HUES64 (cell line): ENCODE measurements around the gene AFAP1.
A peak's percentile ranks its signal among the peaks of the same experiment; 100 is the strongest.

Experiments used
- H3K27ac ChIP-seq: 2 replicates; pipeline ENCODE4 v1.7.0; 2013; ENCODE audit warnings: low read depth, low read length, inconsistent platforms
- H3K27me3 ChIP-seq: 2 replicates; pipeline ENCODE4 v1.6.1; 2013; ENCODE audit warnings: mild to moderate bottlenecking, low read length; ENCODE audit not compliant: insufficient read depth
- H3K36me3 ChIP-seq: 2 replicates; pipeline ENCODE4 v1.6.1; 2013; ENCODE audit warnings: mild to moderate bottlenecking, low read length; ENCODE audit not compliant: insufficient read depth
- H3K4me1 ChIP-seq: 2 replicates; pipeline ENCODE4 v1.6.1; 2013; ENCODE audit warnings: mild to moderate bottlenecking, low read length, moderate library complexity; ENCODE audit not compliant: insufficient read depth
- H3K4me3 ChIP-seq: 2 replicates; pipeline ENCODE4 v1.5.1; 2013; ENCODE audit warnings: mild to moderate bottlenecking, low read length, moderate library complexity
- H3K9ac ChIP-seq: 2 replicates; pipeline ENCODE4 v1.6.1; 2013; ENCODE audit warnings: mild to moderate bottlenecking, low read depth, low read length
- H3K9me3 ChIP-seq: 2 replicates; pipeline ENCODE4 v1.6.1; 2013; ENCODE audit warnings: low read depth, low read length; ENCODE audit not compliant: insufficient read depth
- WGBS: fragments of 150-250, 120-280 bp; methylation state at CpG from one replicate; pipeline ENCODE4 v1.1.7; 2013; ENCODE audit warnings: missing lambda C conversion rate; 5-methylcytosine and 5-hydroxymethylcytosine counted together

Gene AFAP1

GRCh38 chr4:7813674-7814073 is 126.0 kb downstream of the AFAP1 start:
- no peaks in the 10 kb centered on the region for H3K27me3 ChIP-seq
- 99% methylated on average over 3 of the region's 3 CpGs for WGBS
- H3K9ac ChIP-seq, result no peak overlapping the region
- H3K9me3 ChIP-seq, result no peaks in the 10 kb centered on the region
- H3K36me3 ChIP-seq, result peaks cover 37% of the 10 kb centered on the region
- H3K4me3 ChIP-seq, result no peak overlapping the region
- peaks cover 6% of the 10 kb centered on the region; the same call in 1 of the 2 replicates for H3K4me1 ChIP-seq
- H3K27ac ChIP-seq, result no peak overlapping the region

- Histone ChIP-seq H3K9me3 (no peaks in the 10 kb centered on the region), H3K4me3 (no peak overlapping the region), H3K4me1 (peaks cover 6% of the 10 kb centered on the region; the same call in 1 of the 2 replicates), H3K36me3 (peaks cover 38% of the 10 kb centered on the region), H3K9ac (no peak overlapping the region), H3K27me3 (no peaks in the 10 kb centered on the region), H3K27ac (no peak overlapping the region)
- WGBS, result 91% methylated on average over 5 of the region's 5 CpGs
Measured at GRCh38 chr4:7812921-7813320, 126.7 kb downstream of the AFAP1 start.

- H3K4me1 ChIP-seq, result peaks cover 11% of the 10 kb centered on the region; the same call in 1 of the 2 replicates
- H3K27ac ChIP-seq, result no peak overlapping the region
- H3K9me3 ChIP-seq, result no peaks in the 10 kb centered on the region
- WGBS, result 94% methylated on average over 18 of the region's 18 CpGs
- no peak overlapping the region for H3K9ac ChIP-seq
- no peaks in the 10 kb centered on the region for H3K27me3 ChIP-seq
- H3K4me3 ChIP-seq, result no peak overlapping the region
- peaks cover 35% of the 10 kb centered on the region for H3K36me3 ChIP-seq
Measured at GRCh38 chr4:7812231-7812857, 127.3 kb downstream of the AFAP1 start.

- WGBS, result 92% methylated on average over 25 of the region's 25 CpGs
- Histone ChIP-seq H3K27me3 (no peaks in the 10 kb centered on the region), H3K9ac (no peak overlapping the region), H3K4me1 (peaks cover 18% of the 10 kb centered on the region), H3K9me3 (no peaks in the 10 kb centered on the region), H3K36me3 (peaks cover 34% of the 10 kb centered on the region), H3K4me3 (no peak overlapping the region), H3K27ac (no peak overlapping the region)
Measured at GRCh38 chr4:7811536-7812191, 128.0 kb downstream of the AFAP1 start.

- H3K9me3 ChIP-seq, result no peaks in the 10 kb centered on the region
- H3K27ac ChIP-seq, result no peak overlapping the region
- no peak overlapping the region for H3K9ac ChIP-seq
- 93% methylated on average over 36 of the region's 36 CpGs for WGBS
- peaks cover 29% of the 10 kb centered on the region for H3K36me3 ChIP-seq
- H3K4me1 ChIP-seq, result peaks cover 25% of the 10 kb centered on the region
- H3K27me3 ChIP-seq, result no peaks in the 10 kb centered on the region
- no peak overlapping the region for H3K4me3 ChIP-seq
Measured at GRCh38 chr4:7810783-7811535, 128.7 kb downstream of the AFAP1 start.

- Histone ChIP-seq H3K27me3 (no peaks in the 10 kb centered on the region), H3K9ac (no peak overlapping the region), H3K36me3 (peaks cover 9% of the 10 kb centered on the region; the same call in 1 of the 2 replicates), H3K9me3 (no peaks in the 10 kb centered on the region), H3K27ac (no peak overlapping the region), H3K4me1 (peaks cover 37% of the 10 kb centered on the region), H3K4me3 (no peak overlapping the region)
- 97% methylated on average over 6 of the region's 6 CpGs for WGBS
Measured at GRCh38 chr4:7808752-7809151, 130.9 kb downstream of the AFAP1 start.

- H3K9ac ChIP-seq, result no peak overlapping the region
- 93% methylated on average over 8 of the region's 8 CpGs for WGBS
- peaks cover 37% of the 10 kb centered on the region for H3K4me1 ChIP-seq
- H3K36me3 ChIP-seq, result peaks cover 9% of the 10 kb centered on the region; the same call in 1 of the 2 replicates
- no peaks in the 10 kb centered on the region for H3K27me3 ChIP-seq
- no peaks in the 10 kb centered on the region for H3K9me3 ChIP-seq
- no peak overlapping the region for H3K27ac ChIP-seq
- H3K4me3 ChIP-seq, result no peak overlapping the region
Measured at GRCh38 chr4:7808181-7808580, 131.5 kb downstream of the AFAP1 start.

GRCh38 chr4:7807351-7807921 is 132.2 kb downstream of the AFAP1 start:
- no peak overlapping the region for H3K27ac ChIP-seq
- no peak overlapping the region for H3K9ac ChIP-seq
- peaks cover 9% of the 10 kb centered on the region; the same call in 1 of the 2 replicates for H3K36me3 ChIP-seq
- H3K27me3 ChIP-seq, result no peaks in the 10 kb centered on the region
- H3K9me3 ChIP-seq, result no peaks in the 10 kb centered on the region
- H3K4me1 ChIP-seq, result peaks cover 37% of the 10 kb centered on the region
- no peak overlapping the region for H3K4me3 ChIP-seq
- 88% methylated on average over 11 of the region's 12 CpGs for WGBS

GRCh38 chr4:7806338-7807090 is 133.1 kb downstream of the AFAP1 start:
- Histone ChIP-seq H3K4me3 (no peak overlapping the region), H3K36me3 (peaks cover 9% of the 10 kb centered on the region; the same call in 1 of the 2 replicates), H3K9me3 (no peaks in the 10 kb centered on the region), H3K9ac (peak overlapping the region; percentile 38), H3K27me3 (no peaks in the 10 kb centered on the region), H3K27ac (peak overlapping the region; percentile 69), H3K4me1 (peaks cover 33% of the 10 kb centered on the region)
- 74% methylated on average over 11 of the region's 11 CpGs for WGBS

- Histone ChIP-seq H3K4me1 (peaks cover 31% of the 10 kb centered on the region), H3K9me3 (no peaks in the 10 kb centered on the region), H3K9ac (peak overlapping the region; percentile 38; the same call in 1 of the 2 replicates), H3K27ac (peak overlapping the region; percentile 69), H3K27me3 (no peaks in the 10 kb centered on the region), H3K4me3 (no peak overlapping the region), H3K36me3 (peaks cover 10% of the 10 kb centered on the region)
- WGBS, result 66% methylated on average over 21 of the region's 21 CpGs
Measured at GRCh38 chr4:7805533-7806337, 133.9 kb downstream of the AFAP1 start.
